K562 (cell line): Measurements from ENCODE around the gene NPM1. TPM values are rescaled to one million over a fixed set of nuclear protein-coding genes. Genes with fewer than 3 reads are reported as not detected.

Experiments used
- ATAC-seq: fragments of 200-7000 bp; cut with Tn5 transposase; 3 replicates; pipeline ENCODE4 v1.9.1; 2020; ENCODE audit warnings: moderate library complexity
- BruUV-seq: library from RNA; stranded (reverse); fragments of 400-500 nt; replicated peaks from 2 replicates; lab custom pipeline; 2021; lab: Mats Ljungman, UMichigan
- CTCF ChIA-PET: fragments of 300-600 bp; formaldehyde crosslinking; extraction: SDS; loops from one replicate; lab custom pipeline; 2021; ENCODE audit warnings: low intra/inter-chr PET ratio; lab: Yijun Ruan, JAX
- POLR2A ChIA-PET: fragments of 300-600, 350-650 bp; sonication (Branson Sonifier 250); formaldehyde crosslinking; extraction: SDS; loops from one replicate; lab custom pipeline; 2021; ENCODE audit warnings: antibody characterized with exemption, inconsistent platforms; lab: Yijun Ruan, JAX
- DNase-seq, 4 experiments: peaks; one replicate each; pipeline versions ENCODE4 v3.0.0 to v3.0.0-alpha.2; 2011 to 2018; ENCODE audit warnings: low spot score in 3 of 4, mixed read lengths in 3 of 4; ENCODE audit errors: extremely low read depth in 1 of 4
- FAIRE-seq: peaks from 2 replicates; lab custom pipeline; 2011; peaks lifted over from hg19 to GRCh38; lab: Jason Lieb, UNC
- H2AFZ ChIP-seq: 2 replicates; pipeline ENCODE4 v1.6.0; 2011; ENCODE audit warnings: low read depth, low read length, control low read depth, inconsistent platforms
- H3K27ac ChIP-seq: fragments of 200-600 bp; 3 replicates; pipeline ENCODE4 v1.8.0; 2011; ENCODE audit warnings: low read depth, mild to moderate bottlenecking, control low read depth, inconsistent platforms, low read length, moderate library complexity, mixed read lengths; ENCODE audit errors: extremely low read depth
- H3K27me3 ChIP-seq, 2 experiments: fragments of 300-600 bp in 1 of 2; 2 replicates in 1 of 2; 3 replicates in 1 of 2; pipeline versions ENCODE4 v1.6.0 to v1.8.0; 2011; ENCODE audit warnings: inconsistent platforms in 2 of 2, low read length in 2 of 2, mild to moderate bottlenecking in 1 of 2, mixed read lengths in 1 of 2, moderate library complexity in 1 of 2; ENCODE audit not compliant: control insufficient read depth in 2 of 2, insufficient read depth in 2 of 2
- H3K36me3 ChIP-seq: fragments of 300-600 bp; 3 replicates; pipeline ENCODE4 v1.8.0; 2011; ENCODE audit warnings: mild to moderate bottlenecking, low read length, inconsistent platforms; ENCODE audit not compliant: control insufficient read depth, insufficient read depth
- H3K4me1 ChIP-seq, 2 experiments: fragments of 200-600 bp in 1 of 2; replicated peaks in 1 of 2; 2 replicates in 1 of 2; 3 replicates in 1 of 2; pipeline versions ENCODE4 v1.5.1 to v1.8.0; 2011; ENCODE audit warnings: inconsistent platforms in 2 of 2, low read length in 2 of 2, mild to moderate bottlenecking in 1 of 2, mixed read lengths in 1 of 2, moderate library complexity in 1 of 2; ENCODE audit not compliant: control insufficient read depth in 2 of 2, insufficient read depth in 2 of 2
- H3K4me2 ChIP-seq: 2 replicates; pipeline ENCODE4 v1.6.1; 2011; ENCODE audit warnings: low read length, control low read depth, inconsistent platforms, mixed read lengths; ENCODE audit not compliant: insufficient read depth
- H3K4me3 ChIP-seq: fragments of 200-600 bp; sonication (generic), shearing (Covaris generic); 2 replicates; pipeline ENCODE4 v1.5.1; 2016; ENCODE audit warnings: control low read depth, inconsistent platforms
- H3K79me2 ChIP-seq: fragments of 200-600 bp; 3 replicates; pipeline ENCODE4 v1.8.0; 2011; ENCODE audit warnings: low read length, inconsistent platforms; ENCODE audit not compliant: control insufficient read depth, insufficient read depth
- H3K9ac ChIP-seq, 2 experiments: 2 replicates each; pipeline versions ENCODE4 v1.6.0 to v1.6.1; 2011; ENCODE audit warnings: low read depth in 2 of 2, low read length in 2 of 2, control low read depth in 1 of 2, inconsistent platforms in 1 of 2, mild to moderate bottlenecking in 1 of 2, mixed read lengths in 1 of 2; ENCODE audit not compliant: insufficient read depth in 1 of 2
- H3K9me1 ChIP-seq: one replicate; pipeline ENCODE4 v1.6.0; 2011; ENCODE audit warnings: inconsistent platforms, mild to moderate bottlenecking, low read length, moderate library complexity; ENCODE audit not compliant: control insufficient read depth, insufficient read depth
- H3K9me3 ChIP-seq: replicated peaks from 2 replicates; pipeline ENCODE4 v1.5.1; 2011; ENCODE audit warnings: low read depth, low read length, inconsistent platforms; ENCODE audit not compliant: control insufficient read depth, insufficient read depth
- H4K20me1 ChIP-seq: replicated peaks from 2 replicates; pipeline ENCODE4 v1.6.1; 2011; ENCODE audit warnings: low read length, inconsistent platforms, mixed read lengths; ENCODE audit not compliant: control insufficient read depth, insufficient read depth
- CBX8 ChIP-seq: fragments of 200-600 bp; sonication (generic); IDR thresholded peaks from 2 replicates; pipeline ENCODE4 v1.6.1; 2012; ENCODE audit warnings: borderline replicate concordance, mixed run types, low read depth, mild to moderate bottlenecking, moderate library complexity, mixed read lengths, low read length, control low read depth, inconsistent platforms; ENCODE audit not compliant: poor library complexity, severe bottlenecking; ENCODE audit errors: extremely low read depth
- CREM ChIP-seq: IDR thresholded peaks from 2 replicates; pipeline ENCODE4 v1.6.1; 2014; ENCODE audit warnings: antibody characterized with exemption, low read depth
- DIDO1 ChIP-seq: fragments of 450-650 bp; IDR thresholded peaks from 2 replicates; pipeline ENCODE4 v1.6.1; 2016; ENCODE audit warnings: low read depth, missing biosample characterization, missing genetic modification characterization
- FOXA3 ChIP-seq, 2 experiments: fragments of 450-650 bp in 1 of 2; sonication (generic) in 1 of 2; formaldehyde crosslinking; IDR thresholded peaks in 1 of 2; conservative IDR thresholded peaks in 1 of 2; 2 replicates each; pipeline versions ENCODE4 v1.4.0 to v1.8.0; 2020 to 2022; ENCODE audit warnings: mild to moderate bottlenecking in 2 of 2, missing genetic modification reagents in 1 of 2
- HBP1 ChIP-seq: fragments of 450-650 bp; formaldehyde crosslinking; IDR thresholded peaks from 2 replicates; pipeline ENCODE4 v1.4.0; 2022; ENCODE audit warnings: missing genetic modification characterization
- HMG20A ChIP-seq: fragments of 450-650 bp; formaldehyde crosslinking; conservative IDR thresholded peaks from 2 replicates; pipeline ENCODE4 v1.4.0; 2020; ENCODE audit warnings: mild to moderate bottlenecking, mixed read lengths
- NR0B1 ChIP-seq: fragments of 450-650 bp; IDR thresholded peaks from one replicate; pipeline ENCODE4 v1.6.1; 2018; ENCODE audit warnings: mild to moderate bottlenecking, moderate library complexity; ENCODE audit not compliant: partially characterized antibody
- POLR2A ChIP-seq: fragments of 450-650 bp; conservative IDR thresholded peaks from 2 replicates; pipeline ENCODE4 v1.6.1; 2016
- POLR2AphosphoS5 ChIP-seq: IDR thresholded peaks from 2 replicates; pipeline ENCODE4 v1.6.1; 2011; ENCODE audit warnings: mild to moderate bottlenecking, low read depth, low read length, moderate library complexity; ENCODE audit not compliant: control insufficient read depth, insufficient read depth
- PRDM10 ChIP-seq: fragments of 450-650 bp; IDR thresholded peaks from 2 replicates; pipeline ENCODE4 v1.6.1; 2018; ENCODE audit not compliant: partially characterized antibody
- RBFOX2 ChIP-seq: fragments of 200-400 bp; formaldehyde crosslinking; IDR thresholded peaks from 2 replicates; pipeline ENCODE4 v1.6.1; 2017; ENCODE audit warnings: low read depth, mild to moderate bottlenecking, low read length, moderate library complexity
- SMARCA5 ChIP-seq: fragments of 450-650 bp; IDR thresholded peaks from 2 replicates; pipeline ENCODE4 v1.6.1; 2016
- XRCC3 ChIP-seq: fragments of 450-650 bp; IDR thresholded peaks from 2 replicates; pipeline ENCODE4 v1.6.1; 2017; ENCODE audit warnings: mild to moderate bottlenecking, moderate library complexity
- WGBS: fragments of 100-300 bp; shearing (Covaris generic); methylation state at CpG from one replicate; pipeline ENCODE4 v1.1.6; 2016; ENCODE audit warnings: low coverage, mixed read lengths; ENCODE audit not compliant: insufficient coverage; ENCODE audit errors: missing lambda C conversion rate; 5-methylcytosine and 5-hydroxymethylcytosine counted together
- in situ Hi-C: fragments of 300-500 bp; cut with MboI; formaldehyde crosslinking; loops from 4 replicates; pipeline ENCODE4 v1.15.0; 2018; ENCODE audit warnings: inconsistent platforms, mixed read lengths
- intact Hi-C: fragments of 100-400 bp; cut with micrococcal nuclease; formaldehyde crosslinking; loops from 2 replicates; pipeline ENCODE4 v1.14.2; 2022
- polyA plus RNA-seq, 8 experiments: library from polyadenylated mRNA; depleted of rRNA in 4 of 8; stranded (reverse) in 5 of 8; unstranded in 3 of 8; fragments of >200 nt; fragmentation: Nextera tagmentation in 2 of 8; fragmentation: Illumina TruSeq in 1 of 8; extraction: Ambion mirVana in 2 of 8; extraction: Trizol in 1 of 8; gene quantifications; 2 replicates each; pipeline versions ENCODE4 v1.2.1 to v1.2.3, GENCODE V29; 2011 to 2014; ENCODE audit warnings: inconsistent platforms in 1 of 8, missing spikeins in 1 of 8
- total RNA-seq, 7 experiments: library from RNA; depleted of rRNA in 6 of 7; stranded (reverse); fragments of >200 nt in 6 of 7; fragmentation: Illumina TruSeq in 2 of 7; extraction: Trizol in 2 of 7; gene quantifications; 2 replicates each; pipeline versions ENCODE4 v1.2.1 to v1.2.3, GENCODE V29; 2011 to 2021; ENCODE audit warnings: low replicate concordance in 1 of 7

The NPM1 gene
- total and polyA plus RNA-seq, 9 of the 15 experiments (the other 6 are each of a cell fraction or from before 2014, with no cell fraction given): 2,438 to 6,909 (median 5,639) TPM

- H3K9me3 ChIP-seq: no peaks in the 10 kb centered on the region
- peaks cover 12% of the 10 kb centered on the region for H3K9me1 ChIP-seq
- H3K27ac ChIP-seq: no peak overlapping the region
- ATAC-seq (no peak), FAIRE-seq (no peak), DNase-seq (no peak)
- CTCF ChIA-PET: no interaction called here
- H4K20me1 ChIP-seq: peaks cover 92% of the 10 kb centered on the region
- peaks cover 100% of the 10 kb centered on the region for H3K36me3 ChIP-seq
- H3K4me3 ChIP-seq: no peak overlapping the region
- BruUV-seq: no TSS peak
- peaks cover 100% of the 10 kb centered on the region for H3K79me2 ChIP-seq
- H3K27me3 ChIP-seq: no peaks in the 10 kb centered on the region
- WGBS: 90% methylated on average over 4 of the region's 7 CpGs
- in situ Hi-C loops: no loop called here
- POLR2A ChIA-PET: interaction anchor here (1.2 to 1.8 kb wide), 2 partner anchors 10 to 16 kb away, joined by 3 to 4 read pairs; no protein-coding TSS in a partner anchor
- no peak overlapping the region for H3K9ac ChIP-seq
- intact Hi-C loops: no loop called here
- TF ChIP-seq CBX8 (no peak), DIDO1 (tag) (no peak), POLR2A (peak; percentile 52; the same call in 1 of the 2 replicates), POLR2AphosphoS5 (peak; percentile 22; the same call in 1 of the 2 replicates), XRCC3 (no peak), NR0B1 (no peak), CREM (no peak), PRDM10 (peak; percentile 33), HMG20A (CRISPR knock-in tag) (no peak), HBP1 (CRISPR knock-in tag) (no peak), FOXA3 (CRISPR knock-in tag; conservative IDR thresholded peaks at IDR 0.05 in 1 of 2, IDR thresholded peaks at IDR 0.05 in 1 of 2) (no peak), SMARCA5 (no peak), RBFOX2 (peak; percentile 47; the same call in 1 of the 2 replicates)
- TF ChIP-seq, all 486 proteins: peak for 4
- no peak overlapping the region for H2AFZ ChIP-seq
- peaks cover 12 to 15% of the 10 kb centered on the region in 2 experiments; a peak in 4 of 5 replicates for H3K4me1 ChIP-seq
- H3K4me2 ChIP-seq: no peak overlapping the region
Measured at GRCh38 chr5:171395042-171395441, 7.4 kb downstream of the NPM1 start.
